GM21526 (cell line): Measurements from ENCODE around the gene MT4.

Source experiments
- ATAC-seq: cut with Tn5 transposase; IDR thresholded peaks from one replicate; pipeline ENCODE4 v1.9.1; 2021; ENCODE audit warnings: moderate library complexity; ENCODE audit not compliant: unreplicated experiment, low FRiP score

Gene MT4

DNA sequence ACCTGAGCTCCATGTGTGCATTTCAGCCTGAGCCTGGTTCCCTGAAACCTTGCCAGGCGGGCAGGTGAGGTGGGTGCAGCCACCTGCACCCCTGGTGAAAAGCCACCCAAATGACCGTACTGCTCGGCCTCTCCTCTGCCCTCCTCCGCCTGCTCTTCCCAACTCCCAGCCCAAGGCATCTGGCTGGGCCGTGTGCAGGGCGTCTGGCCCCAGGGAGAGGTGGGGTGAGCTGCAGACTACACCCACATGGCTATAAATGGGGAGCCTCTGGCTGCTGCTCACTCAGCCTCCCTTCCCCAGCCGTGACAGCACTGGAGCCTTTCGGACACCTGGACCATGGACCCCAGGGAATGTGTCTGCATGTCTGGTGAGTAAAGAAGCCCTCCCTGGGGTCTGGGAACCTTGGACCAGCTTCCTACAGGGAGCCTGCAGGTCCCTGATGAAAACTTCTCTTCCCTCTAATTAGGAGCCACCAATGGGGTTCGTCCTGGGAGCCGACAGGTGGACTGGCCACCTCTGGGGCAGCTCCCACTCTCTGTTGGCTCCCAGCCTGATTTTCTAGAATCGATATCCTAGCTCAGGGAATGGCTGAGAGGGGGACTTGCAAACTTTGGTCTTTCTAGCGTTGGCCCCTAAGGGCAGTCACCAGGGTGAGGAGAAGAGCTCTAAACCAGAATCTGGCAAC, at the start of gene MT4:
Gene MT4, plus strand, starts transcription at position 281 of the 685 bp plus-strand sequence. Its CDS starts 56 bp downstream, at position 337.
- ATAC-seq, result no peak

- no peak for ATAC-seq
These were observed 49.2 kb upstream of the MT4 start for GRCh38 chr16:56515665-56516064.

- ATAC-seq, result no peak
These were observed 47.7 kb upstream of the MT4 start for GRCh38 chr16:56517206-56517605.

DNA sequence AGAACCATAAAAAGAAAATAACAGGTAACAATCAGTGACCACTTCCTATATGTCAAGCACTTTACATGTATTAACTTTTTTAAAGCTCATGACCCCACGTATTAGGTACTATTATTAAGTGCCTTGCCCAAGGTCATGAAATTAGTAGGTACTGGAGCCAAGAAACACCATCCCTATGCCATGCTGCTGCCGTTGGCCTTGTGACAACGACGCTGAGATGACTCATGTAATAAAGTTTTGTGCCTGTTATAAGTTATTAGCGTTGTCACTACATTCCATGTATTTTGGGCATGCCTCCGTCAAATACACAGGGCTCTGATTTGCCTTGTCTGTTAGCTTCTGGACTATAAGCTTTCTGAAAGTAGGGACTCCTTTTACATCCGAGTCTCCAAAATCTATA, 46.4 kb upstream of the MT4 start:
- ATAC-seq, result no peak

DNA sequence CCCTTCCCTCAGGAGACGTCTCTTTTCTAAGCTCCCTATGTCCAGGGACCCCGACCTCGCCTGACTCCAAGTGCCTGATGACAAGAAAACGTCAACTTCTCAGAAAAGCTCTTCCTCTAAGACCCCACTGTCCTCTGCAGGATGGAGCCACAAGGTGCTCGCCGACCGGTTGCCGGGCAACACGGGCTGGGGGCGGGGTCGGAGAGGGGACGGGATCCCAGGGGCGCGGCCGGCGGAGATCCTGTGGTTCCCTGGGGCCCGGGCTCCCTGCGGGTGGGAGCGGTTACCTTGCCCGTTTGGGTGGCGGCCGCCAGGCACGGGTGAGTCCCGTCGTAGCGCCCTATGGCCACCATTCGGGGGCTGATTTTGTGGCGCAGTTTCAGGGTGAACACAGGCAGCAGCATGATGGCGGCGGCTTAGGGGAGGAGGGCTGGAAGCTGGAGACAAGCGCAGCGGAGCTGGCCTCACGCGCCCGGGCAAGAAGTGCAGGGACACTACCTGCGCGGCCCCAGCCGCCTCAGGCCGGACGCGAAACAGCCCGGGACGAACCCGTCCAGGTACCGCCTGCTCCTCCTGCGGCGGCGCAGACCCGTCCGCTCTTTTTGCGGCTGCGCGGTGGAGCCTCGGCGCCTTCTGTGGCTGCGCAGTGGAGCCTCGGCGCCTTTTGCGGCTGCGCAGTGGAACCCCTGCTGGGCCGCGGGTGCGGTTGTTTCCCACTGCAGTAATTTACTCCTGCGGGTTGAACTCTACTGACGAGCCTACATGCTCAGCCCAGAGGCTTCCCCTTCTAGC, 45.2 kb upstream of the MT4 start, which contains the start of gene BBS2:
Gene BBS2, minus strand, starts transcription at position 566 of the 792 bp plus-strand sequence. Its CDS starts 162 bp downstream, at position 404.
- peak; percentile 86 for ATAC-seq

DNA sequence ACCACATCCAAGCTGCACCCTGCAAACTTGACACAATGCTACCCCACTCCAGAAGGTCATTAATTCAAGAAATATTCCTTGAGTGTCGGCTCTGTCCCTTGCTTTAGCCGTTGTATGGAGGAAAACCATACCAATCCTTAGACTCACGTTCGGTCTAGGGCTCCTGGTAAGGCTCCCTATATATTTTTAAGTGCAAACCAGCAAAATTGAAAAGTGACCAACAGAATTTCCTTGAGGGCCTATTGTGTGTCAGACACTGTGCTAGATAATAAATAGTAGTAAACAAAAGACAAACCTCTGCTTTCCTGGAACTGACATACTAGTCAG, 44.7 kb upstream of the MT4 start:
- peak; percentile 6 for ATAC-seq

DNA sequence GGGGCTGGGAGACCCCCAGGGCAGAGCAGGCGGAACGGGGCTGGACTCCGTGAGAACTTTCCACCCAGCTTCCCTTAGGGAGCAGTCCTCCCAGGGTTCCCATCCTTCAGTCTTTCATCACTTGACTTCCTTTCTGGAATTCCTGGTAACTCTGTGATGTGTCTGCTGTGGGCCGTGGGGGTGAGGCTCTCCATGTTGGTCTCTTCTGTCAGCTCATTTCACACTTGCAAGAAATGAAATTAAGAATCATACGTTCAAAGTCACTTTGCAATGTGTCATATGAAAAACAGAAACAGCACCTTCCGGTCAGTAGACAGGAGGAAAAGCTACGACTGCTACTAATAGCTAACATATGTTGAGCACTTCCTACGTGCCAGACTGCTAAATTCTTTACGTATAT, 39.6 kb upstream of the MT4 start:
- no peak for ATAC-seq

DNA sequence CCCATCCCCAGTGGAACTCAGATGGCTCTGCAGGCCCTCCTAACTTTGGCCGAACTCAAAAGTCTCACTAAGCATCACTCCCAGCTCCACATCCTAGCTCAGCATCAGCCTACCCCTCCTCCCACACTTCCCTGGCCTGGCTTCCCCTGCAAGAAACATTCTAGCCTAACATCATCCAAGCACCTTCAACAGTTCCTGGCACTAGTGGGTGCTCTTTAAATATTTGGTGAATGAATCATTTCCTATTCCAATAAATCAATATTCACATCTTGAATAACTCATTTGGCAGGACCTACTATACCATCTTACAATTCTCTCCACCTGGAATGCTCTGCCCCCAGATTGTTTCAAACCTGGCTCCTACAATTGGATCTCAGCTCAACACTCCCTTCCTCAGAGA, 34.0 kb upstream of the MT4 start:
- no peak for ATAC-seq

DNA sequence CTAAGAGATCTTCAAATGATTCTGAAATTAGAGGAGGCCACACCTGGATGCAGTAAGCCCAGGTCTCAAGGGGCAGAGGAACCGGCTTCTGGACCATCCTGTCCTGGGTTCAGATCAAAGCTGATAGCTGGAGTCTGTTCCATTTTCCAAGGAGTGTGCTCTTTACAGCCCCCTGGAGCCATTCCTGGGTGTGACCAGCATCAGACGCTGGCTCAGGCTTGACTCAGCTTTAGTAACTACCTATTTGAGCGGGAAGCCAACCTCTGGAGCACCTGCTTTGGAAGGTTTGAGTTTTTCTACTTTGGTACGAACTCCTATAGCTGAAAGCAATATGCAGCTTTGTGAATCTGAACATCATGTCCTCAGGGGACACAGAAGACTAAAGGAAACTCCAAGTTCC, 32.2 kb upstream of the MT4 start:
- ATAC-seq, result no peak

GRCh38 chr16:56534847-56535383, 30.0 kb upstream of the MT4 start:
- no peak for ATAC-seq

GRCh38 chr16:56538331-56538730, 26.5 kb upstream of the MT4 start:
- ATAC-seq, result no peak

DNA sequence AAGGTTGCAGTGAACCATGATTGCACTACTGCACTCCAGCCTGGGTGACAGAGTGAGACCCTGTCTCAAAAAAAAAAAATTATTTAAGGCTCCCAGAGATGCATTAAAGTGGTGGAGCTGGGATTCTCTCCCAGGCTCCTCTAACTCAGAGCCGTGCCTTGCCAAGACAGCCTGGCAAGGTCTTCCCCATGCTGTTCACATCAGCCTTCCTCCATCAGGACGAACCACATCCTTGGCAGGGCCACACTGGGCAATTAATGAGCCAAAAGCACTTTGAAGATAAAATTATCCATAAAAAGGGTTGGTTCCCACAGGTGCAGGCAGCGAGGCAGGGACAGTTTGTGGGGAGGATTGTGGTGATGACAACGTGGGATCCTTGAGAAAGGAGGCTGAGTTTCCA, 25.2 kb upstream of the MT4 start:
- no peak for ATAC-seq

- no peak for ATAC-seq
These were observed 22.8 kb upstream of the MT4 start for GRCh38 chr16:56542039-56542438.

GRCh38 chr16:56547120-56547948, 17.5 kb upstream of the MT4 start:
- ATAC-seq, result no peak

GRCh38 chr16:56547949-56548567, 16.8 kb upstream of the MT4 start:
- no peak for ATAC-seq

DNA sequence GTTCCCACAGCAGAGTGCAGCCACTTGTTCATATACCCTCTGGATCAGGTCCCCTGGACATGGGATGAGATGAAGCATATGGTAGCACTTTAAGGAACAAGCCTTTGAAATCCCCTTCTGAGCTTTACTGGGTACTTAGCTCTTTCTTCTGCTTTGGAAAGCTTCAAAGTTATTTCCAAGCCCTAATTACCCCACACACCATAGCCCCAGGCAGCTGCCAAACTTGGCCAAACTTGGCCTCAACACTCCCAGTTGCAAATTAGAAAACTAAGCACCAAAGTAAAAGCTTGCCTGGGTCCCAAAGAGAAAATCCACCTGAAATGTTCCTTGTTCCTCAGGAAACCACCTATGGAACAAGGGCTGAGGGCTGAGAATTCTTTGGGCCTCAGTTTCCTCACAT, 15.7 kb upstream of the MT4 start:
- no peak for ATAC-seq

DNA sequence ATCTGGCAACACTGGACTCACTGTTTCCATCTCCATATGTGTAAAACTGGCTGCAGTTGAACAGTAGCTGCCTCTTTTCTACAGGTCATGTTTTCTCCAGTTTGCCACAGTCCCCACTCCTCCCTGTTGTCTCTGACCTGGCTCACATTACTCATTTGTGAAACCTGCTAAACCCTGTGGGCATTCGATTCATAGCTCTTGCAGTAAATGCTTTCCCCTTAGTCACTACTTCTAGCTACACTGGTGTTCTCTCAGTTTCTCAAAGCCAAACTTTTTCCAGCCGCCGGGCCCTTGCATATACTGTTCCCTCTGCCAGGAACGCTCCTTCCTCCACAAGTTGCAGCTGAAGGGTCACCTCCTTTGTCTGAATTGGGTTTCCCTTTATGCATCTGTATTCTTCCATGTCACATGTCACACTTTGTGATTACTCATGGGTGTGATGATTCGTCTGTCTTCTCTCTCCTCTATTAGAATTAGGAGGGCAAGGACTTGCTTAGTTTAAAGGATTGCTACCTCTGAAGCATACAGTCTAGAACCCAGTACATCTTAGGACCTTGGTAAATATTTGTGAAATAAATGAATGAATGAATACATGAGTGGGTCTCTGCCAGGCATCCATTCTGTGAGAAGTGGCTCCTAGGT, 15.0 kb upstream of the MT4 start:
- ATAC-seq, result no peak

DNA sequence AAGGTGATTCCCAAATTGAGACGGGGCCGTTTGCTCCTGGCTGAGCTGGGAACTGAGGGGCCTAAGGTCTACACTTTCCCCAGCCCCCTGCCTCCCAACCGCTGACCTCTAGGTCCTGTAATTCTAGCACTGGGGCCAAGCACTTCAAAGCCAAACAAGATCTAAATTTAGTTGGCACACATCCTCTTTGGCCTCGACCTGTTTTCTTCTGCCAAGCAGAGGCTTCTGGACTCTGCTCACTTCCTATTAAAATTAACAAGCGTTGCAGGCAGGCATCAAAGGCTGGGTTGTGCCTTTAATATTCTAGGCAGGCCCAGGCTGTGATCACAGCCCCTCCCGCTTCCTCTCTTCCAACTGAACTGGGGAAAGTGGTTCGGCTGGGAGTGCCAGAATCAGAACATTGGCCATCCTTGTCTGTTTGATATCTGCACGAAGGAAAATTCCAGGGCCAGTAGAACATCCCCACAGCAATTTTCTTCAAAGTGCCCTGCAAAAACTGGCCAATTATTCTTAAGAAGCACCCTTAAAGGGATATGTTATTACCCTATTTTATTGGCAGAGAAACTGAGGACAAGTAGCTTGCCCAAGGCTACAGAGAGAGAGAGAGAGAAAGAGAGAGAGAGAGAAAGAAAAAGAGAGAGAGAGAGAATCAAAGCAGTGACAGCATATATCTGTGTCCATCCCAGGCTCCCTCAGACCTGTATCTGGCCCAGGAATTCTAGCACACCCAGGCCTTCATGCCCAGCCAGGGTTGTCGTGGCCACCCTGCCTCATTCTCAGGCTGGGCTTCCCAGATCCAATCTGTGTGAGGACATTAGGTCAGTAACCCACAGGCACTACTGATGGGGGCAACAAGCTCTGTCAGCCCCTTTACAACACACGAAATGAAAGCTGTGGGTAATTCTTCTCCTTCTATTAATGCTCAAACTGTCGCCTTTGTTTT, 12.8 kb upstream of the MT4 start:
- ATAC-seq, result no peak

- ATAC-seq, result no peak
These were observed 10.4 kb upstream of the MT4 start for GRCh38 chr16:56554441-56554840.
